CMK (cell line): ENCODE measurements around the gene GLI1.
"Not testable (repeated sequence)": the region's sequence is repeated elsewhere in the genome, so short reads cannot be mapped to it uniquely, and the experiment has no call there.

Experiments
- DNase-seq: peaks from one replicate; pipeline ENCODE4 v3.0.0-alpha.2; 2010; ENCODE audit warnings: low read depth

The GLI1 gene

DNA sequence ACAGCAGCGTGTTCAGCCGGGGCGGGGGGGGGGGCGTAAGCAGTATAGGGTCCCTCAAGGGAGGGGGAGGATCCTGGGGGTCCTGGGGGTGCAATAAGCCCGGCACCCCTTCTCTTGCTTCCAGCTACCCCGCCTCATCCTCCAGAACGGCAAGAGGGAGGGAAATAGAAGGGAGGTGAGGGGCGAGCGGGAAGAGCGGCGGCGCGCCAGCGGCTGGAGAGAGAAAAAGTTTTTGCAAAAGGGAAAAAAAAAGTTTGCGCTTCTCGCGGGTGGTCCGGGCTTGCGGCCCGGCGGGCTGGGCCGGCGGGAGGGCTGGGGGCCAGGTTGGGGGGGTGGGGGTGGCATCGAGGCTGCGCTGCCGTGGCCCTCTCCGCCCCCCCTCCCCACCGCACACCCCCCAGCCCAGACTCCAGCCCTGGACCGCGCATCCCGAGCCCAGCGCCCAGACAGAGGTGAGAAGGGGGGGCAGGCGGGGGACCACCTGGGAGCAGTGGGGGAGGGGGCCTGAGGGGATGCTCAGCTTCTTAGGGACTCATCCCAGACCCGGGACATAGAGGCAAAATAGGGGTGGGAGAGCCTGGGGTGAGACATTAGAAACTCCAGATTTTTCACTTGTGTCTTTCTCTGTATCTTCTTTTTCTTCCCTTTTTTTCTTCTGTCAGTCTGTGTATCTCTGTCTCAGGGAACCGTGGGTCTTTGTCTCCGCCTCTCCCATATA lies at the start of gene GLI1:
Gene GLI1 (plus strand): TSS at position 36 of the 718 bp plus-strand sequence. CDS start 3,907 bp downstream, outside the sequence.
- no peak for DNase-seq

GRCh38 chr12:57410534-57410933 lies 49.1 kb upstream of the GLI1 start:
- DNase-seq = no peak

- DNase-seq = not testable (repeated sequence)
Measured at GRCh38 chr12:57414160-57414559, 45.4 kb upstream of the GLI1 start.

- no peak for DNase-seq
Measured at GRCh38 chr12:57415088-57415487, 44.5 kb upstream of the GLI1 start.

GRCh38 chr12:57416039-57416996 lies 43.3 kb upstream of the GLI1 start:
- DNase-seq = no peak

GRCh38 chr12:57418255-57418654 lies 41.3 kb upstream of the GLI1 start:
- no peak for DNase-seq

DNA sequence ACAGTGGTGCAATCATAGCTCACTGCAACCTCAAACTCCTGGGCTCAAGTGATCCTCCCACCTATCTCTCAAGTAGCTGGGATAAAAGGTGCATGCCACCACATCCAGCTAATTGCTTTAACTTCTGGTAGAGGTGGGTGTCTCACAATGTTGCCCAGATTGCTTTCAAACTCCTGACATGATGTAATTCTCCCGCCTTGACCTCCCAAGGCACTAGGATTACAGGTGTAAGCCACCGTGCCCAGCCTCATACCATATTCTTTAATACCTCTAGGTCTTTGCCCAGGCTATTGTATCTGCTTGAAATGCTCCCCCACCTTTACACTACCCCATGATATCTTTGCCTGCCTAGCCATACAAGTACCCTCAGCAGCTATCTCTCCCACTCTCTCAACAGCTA lies 40.1 kb upstream of the GLI1 start:
- DNase-seq = no peak

DNA sequence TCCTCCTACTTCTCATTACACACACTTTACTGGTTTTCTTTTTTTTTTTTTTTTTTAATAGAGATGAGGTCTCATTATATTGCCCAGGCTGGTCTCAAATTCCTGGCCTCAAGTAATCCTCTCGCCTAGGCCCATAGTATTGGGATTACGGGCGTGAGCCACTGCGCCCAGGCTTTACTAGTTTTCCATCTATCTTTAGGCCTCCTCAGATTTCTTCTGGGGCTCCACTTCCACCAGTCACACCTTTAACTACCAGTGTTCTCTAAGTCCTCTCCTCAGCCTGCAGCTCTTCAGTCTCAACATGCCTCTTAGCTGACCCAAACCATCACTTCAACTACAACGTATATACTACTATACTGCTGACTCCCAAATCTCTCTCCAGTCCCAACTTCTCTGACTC lies 39.1 kb upstream of the GLI1 start:
- DNase-seq = no peak

GRCh38 chr12:57426948-57427347 lies 32.6 kb upstream of the GLI1 start:
- DNase-seq = not testable (repeated sequence)

- no peak for DNase-seq
Measured at GRCh38 chr12:57428965-57429364, 30.6 kb upstream of the GLI1 start.

DNA sequence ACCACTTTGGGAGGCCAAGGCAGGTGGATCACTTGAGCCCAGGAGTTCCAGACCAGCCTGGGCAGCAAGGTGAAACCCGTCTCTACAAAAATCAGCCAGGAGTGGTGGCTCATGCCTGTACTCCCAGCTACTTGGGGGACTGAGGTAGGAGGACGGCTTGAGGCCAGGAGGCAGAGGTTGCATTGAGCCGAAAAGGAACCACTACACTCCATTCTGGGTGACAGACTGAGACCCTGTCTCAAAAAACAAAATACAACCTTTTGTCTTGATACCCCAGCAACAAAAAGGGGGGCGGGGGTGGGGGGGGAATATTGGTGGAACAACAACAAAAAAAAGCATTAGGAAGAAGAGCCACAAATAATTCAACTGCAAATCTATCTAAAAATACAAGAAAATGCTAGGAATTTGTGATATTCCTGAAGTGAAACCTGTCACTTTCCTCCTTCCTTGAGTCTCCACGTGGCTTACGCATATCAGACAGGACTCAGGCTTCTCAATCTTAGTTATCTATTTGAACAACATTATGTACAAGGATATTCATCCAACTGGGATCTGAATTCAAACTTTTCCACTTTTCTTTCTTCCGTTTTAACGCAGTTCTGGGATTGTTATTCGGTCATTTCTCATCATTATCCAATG lies 30.0 kb upstream of the GLI1 start:
- no peak for DNase-seq

DNA sequence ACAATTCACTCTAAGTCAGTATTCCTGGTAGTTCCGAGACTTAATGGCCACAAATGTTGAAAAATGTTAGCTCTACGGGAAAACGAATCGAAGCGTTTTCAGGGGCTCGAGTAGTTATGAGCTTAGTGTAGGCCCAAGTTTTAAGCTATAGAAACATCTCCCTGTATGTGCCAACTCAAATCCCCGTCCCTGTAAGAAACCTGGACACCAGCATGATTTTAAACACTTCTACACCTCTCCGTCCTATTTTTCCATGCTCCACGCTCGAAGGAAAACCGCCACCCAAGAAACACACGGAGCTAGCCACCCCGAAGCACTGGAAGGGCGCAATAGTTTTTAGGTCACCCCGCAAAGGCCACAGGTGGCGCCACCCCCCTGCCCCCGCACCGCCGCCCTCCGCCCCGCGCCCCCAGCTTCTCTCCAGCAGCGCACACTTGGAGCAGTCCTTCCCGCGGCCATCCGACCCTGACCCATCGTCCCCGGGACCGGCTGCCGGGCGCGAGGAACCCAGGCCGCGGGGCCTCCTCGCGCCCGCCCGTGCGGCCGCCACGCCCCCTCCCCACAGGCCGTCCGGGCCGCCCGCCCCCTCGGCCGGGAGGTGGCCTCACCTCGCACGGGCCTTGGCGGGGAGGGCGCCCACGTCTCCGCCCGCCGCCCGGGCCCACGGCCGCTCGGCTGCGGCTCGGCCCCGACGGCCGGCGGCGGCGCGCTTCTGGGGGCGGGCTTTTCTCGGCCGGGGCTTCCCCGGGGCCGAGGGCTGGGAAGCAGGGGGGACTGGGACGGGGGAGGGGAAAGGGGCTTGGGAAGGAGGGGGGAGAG lies 29.3 kb upstream of the GLI1 start:
- DNase-seq = no peak

- peak; percentile 83 for DNase-seq
Measured at GRCh38 chr12:57430931-57431566, 28.5 kb upstream of the GLI1 start, which contains the start of gene R3HDM2. Gene R3HDM2 (minus strand): TSS chr12:57431043. CDS start chr12:57310428, 120,615 bp downstream.

DNA sequence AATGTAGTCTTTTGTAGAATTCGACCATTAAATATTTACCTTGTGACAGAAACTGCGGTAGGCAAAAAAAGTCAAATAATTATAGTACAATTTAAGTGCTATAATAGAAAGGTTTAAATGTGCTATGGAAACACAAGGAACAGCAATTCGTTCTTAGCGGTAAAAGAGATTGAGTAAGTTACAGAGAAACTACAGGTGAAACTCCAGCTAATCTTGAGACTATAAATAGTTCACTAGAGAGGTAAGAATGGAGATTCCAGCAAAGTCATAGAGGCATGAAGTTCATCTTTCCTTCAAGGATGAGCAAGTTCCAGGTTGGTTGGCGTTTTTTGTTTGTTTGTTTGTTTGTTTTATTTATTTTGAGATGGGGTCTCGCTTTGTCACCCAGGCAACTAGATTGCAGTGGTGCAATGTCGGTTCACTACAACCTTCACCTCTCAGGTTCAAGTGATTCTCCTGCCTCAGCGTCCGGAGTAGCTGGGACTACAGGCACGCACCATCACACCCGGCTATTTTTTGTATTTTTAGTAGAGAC lies 27.9 kb upstream of the GLI1 start:
- DNase-seq = no peak

DNA sequence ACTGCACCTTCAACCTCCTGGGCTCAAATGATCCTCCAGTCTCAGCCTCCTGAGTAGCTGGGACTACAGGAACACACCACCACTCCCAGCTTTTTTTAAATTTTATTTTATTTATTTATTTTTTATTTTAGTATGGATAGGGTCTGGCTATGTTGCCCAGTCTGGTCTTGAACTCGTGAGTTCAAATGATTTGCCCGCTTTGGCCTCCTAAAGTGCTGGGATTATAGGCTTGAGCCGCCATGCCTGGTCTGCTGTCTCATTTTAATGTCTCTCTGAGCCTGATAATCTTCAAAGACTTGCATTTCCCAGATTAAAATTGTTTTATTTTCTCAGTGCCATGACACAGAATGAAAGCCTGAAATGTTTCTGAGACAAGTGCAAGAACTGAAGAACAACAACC lies 26.2 kb upstream of the GLI1 start:
- no peak for DNase-seq

DNA sequence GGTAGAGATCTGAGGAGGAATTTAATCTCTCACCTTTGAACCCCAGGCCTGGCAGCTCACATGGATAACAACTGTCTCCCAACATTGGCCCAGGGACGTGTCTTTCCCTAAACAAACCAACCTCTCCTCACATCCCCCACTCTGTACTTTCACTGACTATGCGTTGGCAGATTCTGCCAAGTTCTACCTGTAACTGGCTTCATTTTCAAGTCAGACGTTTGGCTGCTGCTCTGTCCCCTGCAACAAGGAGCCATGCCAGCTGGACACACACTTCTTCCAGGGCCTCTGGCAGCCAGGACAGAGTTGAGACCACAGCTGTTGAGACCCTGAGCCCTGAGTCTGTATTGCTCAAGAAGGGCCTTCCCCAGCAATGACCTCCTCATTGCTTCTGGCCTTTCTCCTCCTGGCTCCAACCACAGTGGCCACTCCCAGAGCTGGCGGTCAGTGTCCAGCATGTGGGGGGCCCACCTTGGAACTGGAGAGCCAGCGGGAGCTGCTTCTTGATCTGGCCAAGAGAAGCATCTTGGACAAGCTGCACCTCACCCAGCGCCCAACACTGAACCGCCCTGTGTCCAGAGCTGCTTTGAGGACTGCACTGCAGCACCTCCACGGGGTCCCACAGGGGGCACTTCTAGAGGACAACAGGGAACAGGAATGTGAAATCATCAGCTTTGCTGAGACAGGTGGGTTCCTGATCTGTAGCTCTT lies 24.9 kb upstream of the GLI1 start, which contains the start of gene INHBC:
Gene INHBC (plus strand): TSS at position 268 of the 707 bp plus-strand sequence. CDS start 103 bp downstream, at position 371.
- DNase-seq = no peak

- DNase-seq = no peak
Measured at GRCh38 chr12:57435293-57435692, 24.3 kb upstream of the GLI1 start.

GRCh38 chr12:57438400-57438799 lies 21.2 kb upstream of the GLI1 start:
- no peak for DNase-seq

- no peak for DNase-seq
Measured at GRCh38 chr12:57439762-57440266, 19.8 kb upstream of the GLI1 start.

- not testable (repeated sequence) for DNase-seq
Measured at GRCh38 chr12:57441393-57441792, 18.2 kb upstream of the GLI1 start.
